Mononuclear cell (primary cell): Measurements from ENCODE around the gene GPBP1L1. TPM values are rescaled to one million over a fixed set of nuclear protein-coding genes. Genes with fewer than 3 reads are reported as not detected.

Source experiments
- H3K27me3 ChIP-seq: 2 replicates; pipeline ENCODE4 v1.6.0; 2011; ENCODE audit warnings: low read length, control low read depth; ENCODE audit not compliant: insufficient read depth
- H3K4me1 ChIP-seq: 2 replicates; pipeline ENCODE4 v1.5.1; 2011; ENCODE audit warnings: mild to moderate bottlenecking, low read length, control low read depth; ENCODE audit not compliant: insufficient read depth
- H3K4me3 ChIP-seq: 2 replicates; pipeline ENCODE4 v1.5.1; 2011; ENCODE audit warnings: mild to moderate bottlenecking, low read length, moderate library complexity
- H3K9me3 ChIP-seq: 2 replicates; pipeline ENCODE4 v1.5.1; 2011; ENCODE audit warnings: low read depth, mild to moderate bottlenecking, control low read depth, low read length
- total RNA-seq: library from RNA; depleted of rRNA; stranded (reverse); fragments of >200 nt; gene quantifications from one replicate; pipeline ENCODE4 v1.2.3, GENCODE V29; 2012

The GPBP1L1 gene
- total RNA-seq, 1 donor = 141 TPM

DNA sequence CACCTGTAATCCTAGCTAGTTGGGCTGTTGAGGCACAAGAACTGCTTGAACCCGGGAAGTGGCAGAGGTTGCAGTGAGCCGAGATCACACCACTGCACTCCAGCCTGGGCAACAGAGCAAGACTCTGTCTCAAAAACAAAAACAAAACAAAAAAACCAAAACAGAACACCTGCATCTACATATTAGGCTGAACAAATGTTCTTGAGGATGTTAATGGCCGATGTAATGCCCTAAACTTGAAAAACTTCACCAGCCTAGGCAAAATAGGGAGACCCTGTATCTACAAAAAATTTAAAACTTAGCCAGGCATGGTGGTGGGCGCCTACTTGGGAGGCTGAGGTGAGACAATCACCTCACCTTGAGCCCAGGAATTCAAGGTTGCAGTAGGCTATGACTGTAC, 17.8 kb downstream of the GPBP1L1 start:
- Histone ChIP-seq H3K4me1 (peaks cover 15% of the 10 kb centered on the region), H3K9me3 (no peaks in the 10 kb centered on the region), H3K27me3 (no peaks in the 10 kb centered on the region), H3K4me3 (no peak overlapping the region)

GRCh38 chr1:45667321-45668111, 18.8 kb downstream of the GPBP1L1 start:
- H3K27me3 ChIP-seq = no peaks in the 10 kb centered on the region
- H3K4me3 ChIP-seq = no peak overlapping the region
- no peaks in the 10 kb centered on the region for H3K9me3 ChIP-seq
- peaks cover 8% of the 10 kb centered on the region for H3K4me1 ChIP-seq

DNA sequence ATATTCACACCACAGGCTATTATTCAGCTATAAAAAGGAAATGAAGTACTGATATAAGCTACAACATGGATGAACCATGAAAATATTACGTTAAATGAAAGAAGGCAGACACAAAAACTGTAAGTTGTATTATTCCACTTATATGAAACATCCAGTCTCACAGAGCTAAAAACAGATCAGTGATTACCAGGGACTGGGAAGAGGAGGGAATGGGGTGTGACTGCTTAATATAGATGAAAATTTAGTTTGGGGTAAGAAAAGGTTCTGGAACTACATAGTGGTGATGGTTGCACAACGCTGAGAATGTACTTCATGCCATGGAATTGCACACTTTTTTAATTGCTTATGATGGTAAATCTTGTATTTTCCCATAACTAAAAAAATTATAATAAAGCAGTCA, 19.5 kb downstream of the GPBP1L1 start:
- Histone ChIP-seq H3K9me3 (no peaks in the 10 kb centered on the region), H3K4me1 (peaks cover 8% of the 10 kb centered on the region), H3K27me3 (no peaks in the 10 kb centered on the region), H3K4me3 (no peak overlapping the region)

DNA sequence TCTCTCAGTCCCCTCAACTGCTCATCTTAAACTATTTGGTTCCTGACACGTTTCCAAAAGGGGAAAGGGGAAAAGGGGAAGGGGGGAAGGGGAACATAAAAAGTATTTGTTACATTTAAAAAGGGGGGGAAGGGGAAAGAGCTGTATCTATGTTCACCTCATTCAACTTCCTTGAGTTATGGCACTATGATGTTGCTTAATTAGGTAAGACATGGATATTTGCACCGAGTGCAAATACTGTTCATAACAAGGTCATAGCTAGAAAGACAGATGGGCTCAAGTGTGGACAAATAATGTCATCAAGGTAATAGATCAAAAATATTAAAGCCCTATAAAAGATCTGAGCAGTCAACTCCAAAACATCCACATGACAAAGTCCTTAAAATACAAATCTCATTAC, 26.0 kb downstream of the GPBP1L1 start:
- Histone ChIP-seq H3K9me3 (no peaks in the 10 kb centered on the region), H3K4me3 (no peak overlapping the region), H3K27me3 (no peaks in the 10 kb centered on the region), H3K4me1 (no peaks in the 10 kb centered on the region)

GRCh38 chr1:45659222-45659621, 27.1 kb downstream of the GPBP1L1 start:
- no peaks in the 10 kb centered on the region for H3K9me3 ChIP-seq
- no peaks in the 10 kb centered on the region for H3K27me3 ChIP-seq
- H3K4me3 ChIP-seq = no peak overlapping the region
- H3K4me1 ChIP-seq = no peaks in the 10 kb centered on the region

DNA sequence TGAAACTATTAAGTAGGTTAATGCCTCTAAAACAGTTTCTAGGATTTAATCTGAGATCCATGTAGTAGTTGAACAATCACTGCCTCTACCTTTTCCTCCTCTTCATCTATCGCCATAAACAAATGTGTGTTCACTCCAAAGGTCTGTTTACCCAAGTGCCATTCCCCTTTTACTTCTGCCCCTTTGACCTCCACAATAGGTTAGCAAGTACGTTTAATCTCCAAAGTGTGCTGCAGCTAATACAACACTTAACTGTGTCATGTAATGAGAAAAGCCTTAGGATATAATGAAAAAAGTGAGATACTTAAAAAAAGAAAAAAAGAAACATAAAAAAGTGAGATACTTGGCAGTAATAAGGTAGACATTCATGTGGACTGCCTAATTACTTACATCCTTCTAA, 28.2 kb downstream of the GPBP1L1 start:
- no peaks in the 10 kb centered on the region for H3K4me1 ChIP-seq
- H3K9me3 ChIP-seq = no peaks in the 10 kb centered on the region
- H3K27me3 ChIP-seq = no peaks in the 10 kb centered on the region
- H3K4me3 ChIP-seq = no peak overlapping the region

DNA sequence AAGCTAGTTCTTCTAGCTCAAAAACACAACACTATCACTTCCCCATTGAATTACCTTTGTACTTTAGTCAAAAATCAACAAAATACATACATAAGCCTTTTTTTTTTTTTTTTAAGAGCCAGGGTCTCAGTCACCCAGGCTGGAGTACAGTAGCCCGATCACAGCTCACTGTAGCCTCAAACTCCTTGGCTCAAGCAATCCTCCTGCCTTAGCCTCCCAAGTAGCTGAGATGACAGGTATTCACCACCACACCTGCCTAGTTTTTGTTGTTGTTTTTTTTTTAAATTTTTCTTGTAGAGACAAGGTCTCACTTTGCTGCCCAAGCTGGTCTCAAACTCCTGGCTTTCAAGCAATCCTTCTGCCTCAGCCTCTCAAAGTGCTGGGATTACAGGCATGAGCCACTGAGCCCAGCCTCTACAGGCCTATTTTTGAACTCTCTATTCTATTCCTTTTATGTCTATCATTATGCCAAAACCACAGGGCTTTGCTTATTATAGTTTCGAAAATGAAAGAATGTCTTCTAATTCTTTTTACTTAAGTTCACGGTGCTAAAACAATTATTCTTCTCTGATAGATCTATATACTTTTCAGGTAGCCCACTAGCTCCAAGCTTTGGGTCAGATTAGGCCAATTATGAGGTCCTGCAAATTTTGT, 29.6 kb downstream of the GPBP1L1 start:
- Histone ChIP-seq H3K27me3 (no peaks in the 10 kb centered on the region), H3K4me3 (no peak overlapping the region), H3K9me3 (no peaks in the 10 kb centered on the region), H3K4me1 (no peaks in the 10 kb centered on the region)

DNA sequence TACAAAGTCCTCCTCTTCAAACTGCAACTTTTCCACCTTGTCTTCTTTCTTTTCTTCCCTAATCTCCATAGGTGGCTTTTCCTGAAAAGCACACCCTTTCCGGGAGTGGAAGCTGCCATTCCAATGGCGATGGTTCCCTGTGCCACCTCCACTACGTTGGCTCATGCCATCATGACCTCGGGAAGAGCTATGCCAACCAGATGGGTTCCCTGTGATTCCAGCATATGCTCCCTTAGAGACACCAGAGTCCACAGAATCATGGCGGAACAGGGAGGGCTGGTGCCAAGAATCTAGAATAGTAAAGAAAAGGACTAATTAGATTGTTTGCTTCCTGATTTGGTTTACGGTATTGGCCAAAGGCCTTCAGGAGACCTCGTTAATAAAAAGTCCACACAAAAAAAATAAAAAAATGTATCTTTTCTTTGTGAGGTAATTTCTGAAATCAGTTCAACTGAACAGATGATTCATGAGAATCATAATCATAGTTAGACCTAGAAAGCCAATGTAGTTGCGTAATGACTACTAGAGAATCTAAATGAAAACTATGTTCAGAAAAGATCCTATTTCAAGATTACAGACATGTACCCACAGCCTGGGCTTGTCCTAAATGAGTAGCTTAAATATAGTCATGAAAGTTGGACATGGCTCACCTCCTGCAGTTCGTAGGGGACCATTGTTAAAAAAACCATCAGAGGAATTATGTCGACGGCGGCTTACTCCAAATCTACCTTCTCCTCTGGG, 31.6 kb downstream of the GPBP1L1 start:
- no peaks in the 10 kb centered on the region for H3K27me3 ChIP-seq
- no peak overlapping the region for H3K4me3 ChIP-seq
- no peaks in the 10 kb centered on the region for H3K4me1 ChIP-seq
- no peaks in the 10 kb centered on the region for H3K9me3 ChIP-seq

DNA sequence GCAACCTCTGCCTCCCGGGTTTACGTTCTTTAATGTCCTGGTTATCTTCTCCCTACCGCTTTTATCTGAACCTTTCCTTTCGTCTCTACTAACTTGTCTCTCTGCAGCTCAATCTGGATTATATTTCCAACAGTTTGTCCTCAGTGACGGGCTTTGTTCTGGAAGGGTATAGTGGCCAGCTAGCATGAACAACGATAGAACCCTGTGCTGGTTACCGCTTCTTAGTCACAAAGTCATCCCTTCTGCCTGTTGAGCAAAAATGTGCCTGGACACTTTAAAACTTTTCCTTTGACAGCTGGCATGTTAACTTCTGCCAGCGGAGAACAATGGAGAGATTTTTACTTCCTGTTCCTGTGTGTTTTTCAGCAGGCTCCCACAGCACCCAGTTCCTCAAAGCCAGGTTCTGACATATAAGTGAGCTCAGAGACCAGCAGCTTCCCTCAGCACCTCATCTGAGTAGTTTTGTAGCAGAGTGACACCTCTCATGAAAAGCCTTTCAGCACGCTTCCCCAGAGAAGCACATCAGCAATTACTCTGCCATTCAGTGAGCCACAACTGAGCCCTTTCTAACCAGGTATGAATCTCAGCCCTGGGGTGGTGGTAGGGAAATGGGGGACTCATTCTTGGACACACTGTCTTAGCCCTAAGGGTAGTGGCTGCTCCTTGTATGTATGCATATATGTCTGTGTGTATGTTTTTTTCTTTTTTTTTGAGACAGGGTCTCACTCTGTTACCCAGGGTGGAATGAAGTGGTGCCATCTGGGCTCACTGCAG, 38.9 kb downstream of the GPBP1L1 start:
- Histone ChIP-seq H3K9me3 (no peaks in the 10 kb centered on the region), H3K4me3 (no peak overlapping the region), H3K27me3 (no peaks in the 10 kb centered on the region), H3K4me1 (peaks cover 16% of the 10 kb centered on the region)

DNA sequence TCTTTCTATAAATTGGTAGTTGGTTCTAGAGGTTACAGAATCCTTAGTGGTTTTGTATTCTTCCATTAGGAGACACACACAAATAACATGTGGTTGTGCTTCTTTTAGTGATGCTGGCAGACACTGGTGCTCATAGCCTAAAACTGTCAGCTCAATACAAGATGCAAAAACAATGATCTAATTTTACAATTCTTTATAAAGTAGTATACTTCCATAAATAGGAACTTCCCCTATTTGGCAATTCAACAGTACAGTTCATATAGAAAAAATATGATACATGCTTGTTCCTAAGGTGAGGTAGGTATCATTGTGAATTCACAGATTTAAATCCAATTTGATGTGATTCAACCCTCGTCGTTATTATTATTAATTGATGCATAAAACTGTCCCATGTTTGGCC, 41.7 kb downstream of the GPBP1L1 start:
- Histone ChIP-seq H3K4me3 (no peak overlapping the region), H3K4me1 (peaks cover 16% of the 10 kb centered on the region), H3K27me3 (no peaks in the 10 kb centered on the region), H3K9me3 (no peaks in the 10 kb centered on the region)

DNA sequence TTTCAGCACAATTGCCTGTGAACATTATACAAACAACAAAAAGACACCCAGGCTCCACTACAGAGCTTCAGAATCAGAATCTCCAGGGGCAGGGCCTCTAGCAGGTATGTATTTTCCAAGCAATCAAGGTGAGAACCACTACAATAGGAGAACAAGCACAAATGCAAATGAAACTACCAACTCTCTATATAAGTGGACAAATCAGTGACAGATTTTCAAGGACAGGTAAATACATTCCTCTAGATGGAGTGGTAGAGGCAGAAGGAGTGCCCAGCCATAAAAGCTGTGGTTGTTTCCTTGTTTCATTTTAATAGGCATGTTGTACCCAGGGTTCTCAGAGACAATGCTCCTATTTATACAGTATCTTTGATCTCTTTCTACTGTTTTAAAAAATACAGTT, 42.4 kb downstream of the GPBP1L1 start:
- H3K4me3 ChIP-seq = no peak overlapping the region
- no peaks in the 10 kb centered on the region for H3K27me3 ChIP-seq
- no peaks in the 10 kb centered on the region for H3K9me3 ChIP-seq
- H3K4me1 ChIP-seq = peaks cover 16% of the 10 kb centered on the region

- Histone ChIP-seq H3K4me1 (peaks cover 12% of the 10 kb centered on the region), H3K27me3 (no peaks in the 10 kb centered on the region), H3K9me3 (no peaks in the 10 kb centered on the region), H3K4me3 (no peak overlapping the region)
Measured at GRCh38 chr1:45643321-45643720, 43.0 kb downstream of the GPBP1L1 start.

- Histone ChIP-seq H3K27me3 (no peaks in the 10 kb centered on the region), H3K4me3 (no peak overlapping the region), H3K4me1 (no peaks in the 10 kb centered on the region), H3K9me3 (no peaks in the 10 kb centered on the region)
Measured at GRCh38 chr1:45640293-45640692, 46.0 kb downstream of the GPBP1L1 start.

GRCh38 chr1:45635211-45635610, 51.1 kb downstream of the GPBP1L1 start:
- no peaks in the 10 kb centered on the region for H3K27me3 ChIP-seq
- H3K4me3 ChIP-seq = no peak overlapping the region
- H3K4me1 ChIP-seq = no peaks in the 10 kb centered on the region

GRCh38 chr1:45630429-45630828, 55.9 kb downstream of the GPBP1L1 start:
- no peak overlapping the region for H3K4me3 ChIP-seq
- no peaks in the 10 kb centered on the region for H3K27me3 ChIP-seq
- H3K9me3 ChIP-seq = no peaks in the 10 kb centered on the region
- no peaks in the 10 kb centered on the region for H3K4me1 ChIP-seq

More at GRCh38 chr1:45635211-45635610, 51.1 kb downstream of the GPBP1L1 start:
- no peaks in the 10 kb centered on the region for H3K9me3 ChIP-seq
